ENCODE results near the gene SLC25A22.

The SLC25A22 gene

GRCh38 chr11:788953-789940, 8.8 kb downstream of the SLC25A22 start:
- DNase-seq = peak in 2 of 3 experiments; percentile 66 to 71

GRCh38 chr11:788009-788640, 10.0 kb downstream of the SLC25A22 start:
- no peak for DNase-seq

- no peak for DNase-seq
Observed at GRCh38 chr11:787084-787675, 10.9 kb downstream of the SLC25A22 start.

- no peak for DNase-seq
Observed at GRCh38 chr11:786235-787083, 11.6 kb downstream of the SLC25A22 start.

- peak in 1 of 3 experiments; percentile 81 for DNase-seq
Observed at GRCh38 chr11:783581-784015, 14.5 kb downstream of the SLC25A22 start.

- no peak for DNase-seq
Observed at GRCh38 chr11:782264-783174, 15.6 kb downstream of the SLC25A22 start.

- no peak for DNase-seq
Observed at GRCh38 chr11:779955-780532, 18.0 kb downstream of the SLC25A22 start.

- DNase-seq = no peak
Observed at GRCh38 chr11:778976-779954, 18.8 kb downstream of the SLC25A22 start.

- peak; percentile 91 to 94 (median 92) for DNase-seq
Observed at GRCh38 chr11:777288-778255, 20.5 kb downstream of the SLC25A22 start, which contains the start of gene GATD1. TSS of gene GATD1 (minus strand) at chr11:777487. CDS start at chr11:777462, 25 bp downstream.

- peak in 1 of 3 experiments; percentile 63 for DNase-seq
Observed at GRCh38 chr11:776561-777287, 21.4 kb downstream of the SLC25A22 start.

GRCh38 chr11:776263-776560, 21.9 kb downstream of the SLC25A22 start:
- no peak for DNase-seq

- no peak for DNase-seq
Observed at GRCh38 chr11:774873-775592, 23.0 kb downstream of the SLC25A22 start.

- DNase-seq = no peak
Observed at GRCh38 chr11:773830-774229, 24.3 kb downstream of the SLC25A22 start.

GRCh38 chr11:773425-773824, 24.7 kb downstream of the SLC25A22 start:
- no peak for DNase-seq

GRCh38 chr11:772429-773390, 25.4 kb downstream of the SLC25A22 start:
- DNase-seq = no peak
